HG03469 (cell line): Measurements from ENCODE around the gene NR2C1.

Experiments used
- ATAC-seq: cut with Tn5 transposase; IDR thresholded peaks from one replicate; pipeline ENCODE4 v1.9.1; 2021; ENCODE audit warnings: mild to moderate bottlenecking, moderate library complexity, moderate number of reproducible peaks; ENCODE audit not compliant: unreplicated experiment

The NR2C1 gene

GRCh38 chr12:95085612-95086011 is 12.2 kb upstream of the NR2C1 start:
- no peak for ATAC-seq

DNA sequence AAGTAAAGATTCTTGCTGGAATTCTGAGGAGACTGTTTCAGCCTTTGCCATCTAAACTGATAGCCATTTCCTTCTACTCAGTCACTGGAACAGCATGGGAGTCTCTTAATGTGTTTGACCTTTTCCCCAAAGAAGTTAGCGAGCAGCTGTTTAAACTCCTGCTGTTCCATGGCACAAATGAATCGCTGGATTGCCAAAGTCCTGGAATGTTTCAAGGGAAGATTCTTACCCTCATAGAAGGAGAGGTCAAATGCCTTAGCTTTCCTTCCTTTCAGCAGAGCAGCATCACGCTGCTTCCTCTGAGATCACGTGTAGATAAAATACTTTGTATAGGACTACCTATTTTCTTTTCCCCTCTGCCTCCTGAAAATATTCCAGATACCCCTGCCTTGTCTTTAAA is 10.5 kb upstream of the NR2C1 start:
- ATAC-seq: no peak

DNA sequence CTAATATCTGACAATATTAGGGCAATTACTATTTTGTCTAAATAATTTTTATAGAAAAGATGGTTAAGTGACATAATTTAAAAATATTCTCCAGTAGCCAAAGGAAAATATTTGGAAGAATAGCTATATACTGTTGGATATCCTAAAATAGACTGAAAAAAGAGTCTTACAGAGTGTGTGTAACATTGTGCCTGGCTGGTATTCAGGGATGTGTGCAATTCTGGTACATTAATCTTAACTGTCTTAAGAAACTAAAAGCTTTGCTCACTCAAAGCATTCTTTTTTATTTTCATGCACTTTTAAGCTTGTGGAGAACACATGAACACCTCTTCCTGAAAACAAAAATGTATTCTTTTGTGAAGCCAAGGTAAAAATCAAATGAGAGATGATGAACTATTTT is 10.1 kb upstream of the NR2C1 start:
- no peak for ATAC-seq

DNA sequence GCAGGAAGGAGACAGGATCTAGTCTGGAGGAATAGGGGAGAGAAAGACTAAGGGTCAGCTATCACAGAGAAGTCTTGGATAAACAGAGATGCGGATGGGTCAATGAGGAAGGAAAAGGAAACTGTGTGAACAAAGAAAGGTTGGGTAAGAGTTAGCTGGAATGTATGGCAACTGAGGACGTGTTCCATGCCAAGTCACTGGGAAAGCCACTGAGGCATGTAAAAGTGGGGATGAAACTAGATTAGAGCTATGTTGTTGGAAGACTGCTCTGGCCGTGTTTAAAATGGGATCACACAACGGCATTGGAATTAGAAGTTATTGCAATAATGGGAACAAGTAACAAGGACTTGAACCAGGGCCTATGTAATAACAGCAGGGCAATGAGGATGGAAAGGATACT is 3.9 kb upstream of the NR2C1 start:
- ATAC-seq: no peak

GRCh38 chr12:95074766-95075165 is 1.3 kb upstream of the NR2C1 start:
- ATAC-seq: no peak

- no peak for ATAC-seq
These were observed 491 bp upstream of the NR2C1 start for GRCh38 chr12:95073698-95074520.

DNA sequence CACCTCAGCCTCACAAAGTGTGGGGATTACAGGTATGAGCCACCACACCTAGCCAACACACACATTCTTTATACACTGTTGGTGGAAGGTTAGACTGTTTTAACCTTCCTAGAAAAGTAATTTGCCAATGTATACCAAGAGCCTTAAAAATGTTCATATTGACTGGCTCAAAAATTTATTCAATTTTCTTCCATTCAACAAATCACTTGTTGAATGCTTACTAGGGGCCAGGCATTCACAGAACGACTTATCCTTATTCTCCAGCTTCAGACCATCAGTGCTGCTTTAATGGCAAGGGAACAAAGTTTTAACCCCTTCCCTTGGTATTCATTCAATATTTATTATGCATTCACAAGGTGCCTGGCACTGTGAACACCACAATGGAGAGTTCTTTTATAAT is 3.0 kb downstream of the NR2C1 start:
- no peak for ATAC-seq

DNA sequence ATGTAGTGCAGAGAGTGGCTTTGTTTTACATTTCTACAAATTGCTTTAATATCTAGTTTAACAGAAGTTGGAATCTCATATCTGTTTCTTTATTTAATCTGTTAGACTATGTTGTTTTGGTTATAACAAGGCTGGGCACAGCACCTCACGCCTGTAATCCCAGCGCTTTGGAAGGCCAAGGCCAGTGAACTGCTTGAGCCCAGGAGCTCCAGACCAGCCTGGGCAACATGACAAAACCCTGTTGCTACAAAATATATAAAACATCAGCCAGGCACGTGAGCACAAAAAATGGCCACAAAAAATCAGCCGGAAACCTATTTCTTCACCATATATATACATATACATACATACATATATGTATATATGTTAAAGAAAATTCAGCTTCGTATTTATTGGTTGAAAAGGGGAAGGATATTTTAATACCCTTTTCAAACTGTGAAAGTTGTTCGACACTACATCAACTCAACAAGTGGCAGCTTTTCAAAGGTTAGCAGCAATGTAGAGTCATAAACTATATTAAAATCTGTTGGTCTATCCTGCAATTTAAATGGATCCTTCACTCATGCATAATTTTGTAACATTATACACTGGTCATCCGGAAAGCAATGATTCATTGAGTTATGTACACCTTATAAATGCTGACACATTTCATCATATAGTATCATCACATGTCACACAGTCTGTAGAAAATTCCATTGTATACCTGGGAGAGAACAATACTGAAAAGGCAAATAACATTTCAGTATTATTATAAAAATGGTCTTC is 7.1 kb downstream of the NR2C1 start:
- no peak for ATAC-seq

- ATAC-seq: no peak
These were observed 12.5 kb downstream of the NR2C1 start for GRCh38 chr12:95060951-95061350.

DNA sequence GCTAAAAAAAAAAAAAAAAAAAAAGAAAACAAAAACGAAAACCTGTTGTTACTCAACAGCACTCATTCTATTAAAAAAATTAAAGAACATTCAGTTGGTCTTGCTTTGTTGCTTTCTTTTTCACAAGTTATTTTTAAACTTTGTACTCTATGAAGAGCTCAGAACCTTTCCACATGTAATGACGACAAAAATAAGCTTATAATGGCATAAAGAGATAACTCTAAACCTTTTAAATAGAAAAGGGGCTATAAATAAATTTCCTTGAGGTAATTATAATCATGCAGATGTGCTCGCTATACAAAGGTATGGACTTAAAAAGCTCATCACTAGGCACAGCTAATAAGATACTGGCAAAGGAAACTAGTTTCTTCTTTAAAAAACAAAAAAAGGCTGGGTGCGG is 13.4 kb downstream of the NR2C1 start:
- ATAC-seq: no peak

- no peak for ATAC-seq
These were observed 16.0 kb downstream of the NR2C1 start for GRCh38 chr12:95057424-95057823.

DNA sequence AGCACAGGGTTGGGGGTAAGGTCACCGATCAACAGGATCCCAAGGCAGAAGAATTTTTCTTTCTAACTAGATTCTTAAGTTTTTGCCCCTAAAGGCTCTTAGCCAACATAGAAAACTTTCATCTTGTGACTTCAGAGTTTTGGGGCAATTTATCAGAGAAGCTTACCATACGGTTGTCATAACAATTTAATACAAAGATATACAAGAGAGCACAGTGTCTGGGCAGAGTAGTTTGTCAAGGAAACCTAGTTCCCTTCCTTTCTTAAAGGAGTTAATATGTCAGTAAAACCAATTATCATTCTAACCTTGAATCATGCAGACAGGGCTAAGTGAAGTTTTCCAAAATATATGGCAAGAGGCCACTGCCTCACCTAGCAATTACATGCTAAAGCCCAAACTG is 18.4 kb downstream of the NR2C1 start:
- no peak for ATAC-seq

GRCh38 chr12:95054206-95054605 is 19.2 kb downstream of the NR2C1 start:
- no peak for ATAC-seq

DNA sequence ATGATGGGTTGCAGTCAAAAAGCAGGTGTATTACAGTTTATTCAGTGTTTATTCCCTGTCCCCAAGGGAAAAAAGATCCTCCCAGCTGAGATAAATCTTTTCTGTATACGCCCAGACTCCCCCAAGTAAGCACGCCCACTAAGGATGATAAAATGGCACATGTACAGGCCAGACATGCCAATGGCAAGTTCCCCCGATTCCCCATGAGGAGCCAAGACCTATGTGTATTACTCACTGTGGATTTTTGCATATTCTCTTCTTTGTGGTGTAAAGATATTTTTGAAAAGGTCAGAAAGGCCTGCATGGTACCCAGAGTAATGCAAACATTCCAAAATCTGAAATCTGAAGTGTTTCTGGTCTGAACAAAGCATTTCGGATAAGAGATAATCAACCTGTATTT is 22.2 kb downstream of the NR2C1 start:
- no peak for ATAC-seq

GRCh38 chr12:95037906-95038305 is 35.5 kb downstream of the NR2C1 start:
- no peak for ATAC-seq

GRCh38 chr12:95034750-95035149 is 38.7 kb downstream of the NR2C1 start:
- ATAC-seq: no peak

GRCh38 chr12:95022477-95022876 is 50.9 kb downstream of the NR2C1 start:
- no peak for ATAC-seq

DNA sequence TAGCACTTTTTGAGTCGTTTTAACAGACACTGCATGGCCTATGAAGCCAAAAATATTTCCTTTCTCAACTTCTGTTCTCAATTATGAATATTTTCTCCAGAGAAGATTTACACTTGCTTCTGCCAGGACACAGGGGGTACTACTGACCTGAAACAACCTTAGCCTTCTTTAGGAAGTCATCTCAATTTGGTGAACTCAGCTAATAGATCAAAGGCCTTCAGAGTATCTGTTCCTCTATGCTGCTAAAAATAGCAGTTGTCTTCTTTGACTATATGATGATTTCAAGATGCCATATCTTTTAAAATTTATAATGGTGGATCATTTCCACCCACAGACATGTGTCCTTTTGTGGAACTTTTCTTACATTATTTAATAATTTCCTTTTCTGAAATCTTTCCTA is 55.9 kb downstream of the NR2C1 start:
- ATAC-seq: no peak

DNA sequence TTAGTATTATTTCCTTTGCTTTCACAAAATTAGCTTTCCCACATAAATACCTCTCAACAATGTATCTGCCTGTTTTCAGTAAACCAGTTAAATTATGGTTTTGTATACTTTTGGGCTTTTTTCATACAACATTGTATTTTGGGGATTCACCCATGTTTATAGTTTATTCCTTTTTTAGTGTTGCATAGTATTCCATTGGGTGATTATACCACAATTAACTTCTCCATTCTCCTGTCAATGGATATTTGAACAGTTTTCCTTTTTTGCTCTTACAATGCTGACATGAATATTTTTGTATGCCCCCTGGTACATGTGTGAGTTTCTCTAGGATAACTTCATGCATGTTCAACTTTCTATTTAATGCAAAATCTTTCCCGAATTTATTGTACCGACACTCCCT is 57.3 kb downstream of the NR2C1 start:
- no peak for ATAC-seq

- ATAC-seq: no peak
These were observed 58.9 kb downstream of the NR2C1 start for GRCh38 chr12:95014554-95014953.

GRCh38 chr12:95006206-95006605 is 67.2 kb downstream of the NR2C1 start:
- ATAC-seq: no peak

DNA sequence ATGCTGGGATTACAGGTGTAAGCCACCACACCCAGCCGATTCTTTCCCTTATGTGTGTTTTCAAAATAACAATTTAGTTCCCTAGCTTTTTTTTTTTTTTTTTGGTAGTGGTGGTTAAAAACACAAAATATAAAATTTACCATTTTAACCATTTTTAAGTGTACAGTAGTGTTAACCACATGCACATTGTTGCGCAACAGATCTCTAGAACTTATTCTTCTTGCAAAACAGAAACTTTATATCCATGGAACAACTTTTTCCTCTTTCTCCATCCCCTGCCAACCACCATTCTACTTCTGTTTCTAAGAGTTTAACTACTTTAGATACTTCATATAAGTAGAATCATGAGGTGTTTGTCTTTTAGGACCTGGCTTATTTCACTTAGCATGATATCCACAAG is 68.8 kb downstream of the NR2C1 start:
- no peak for ATAC-seq
